HEK293 (cell line): ENCODE data around the gene ARGLU1.

Experiments
- CTCF ChIA-PET: fragments of 350-600 bp; formaldehyde crosslinking; extraction: SDS; loops from one replicate; lab custom pipeline; 2021; ENCODE audit warnings: antibody characterized with exemption; lab: Yijun Ruan, JAX
- POLR2A ChIA-PET: fragments of 300-600 bp; formaldehyde crosslinking; extraction: SDS; loops from one replicate; lab custom pipeline; 2020; ENCODE audit warnings: antibody characterized with exemption, inconsistent platforms; lab: Yijun Ruan, JAX
- H3K27ac ChIP-seq: fragments of 200-500 bp; sonication (Bioruptor generic); 2 replicates; pipeline ENCODE4 v1.5.1; 2014; ENCODE audit warnings: low read depth, low read length, control low read depth, inconsistent platforms; ENCODE audit errors: extremely low read depth
- H3K36me3 ChIP-seq, 2 experiments: fragments of 200-500 bp in 1 of 2; sonication (Bioruptor generic) in 1 of 2; 1 replicate in 1 of 2; 2 replicates in 1 of 2; pipeline ENCODE4 v1.5.1; 2014 to 2017; ENCODE audit warnings: inconsistent platforms in 2 of 2, low read length in 2 of 2; ENCODE audit not compliant: control insufficient read depth in 2 of 2, insufficient read depth in 1 of 2
- H3K4me1 ChIP-seq: fragments of 200-500 bp; sonication (Bioruptor generic); 2 replicates; pipeline ENCODE4 v1.5.1; 2014; ENCODE audit warnings: mild to moderate bottlenecking, low read length, inconsistent platforms; ENCODE audit not compliant: control insufficient read depth, insufficient read depth
- H3K4me3 ChIP-seq: 2 replicates; pipeline ENCODE4 v1.5.1; 2011; ENCODE audit warnings: low read depth, mild to moderate bottlenecking, control low read depth, low read length, moderate library complexity
- H3K9me3 ChIP-seq: fragments of 200-500 bp; sonication (Bioruptor generic); 2 replicates; pipeline ENCODE4 v1.5.1; 2014; ENCODE audit warnings: low read depth, low read length, inconsistent platforms; ENCODE audit not compliant: control insufficient read depth, insufficient read depth
- FEZF1 ChIP-seq: fragments of 450-650 bp; formaldehyde crosslinking; IDR thresholded peaks from 2 replicates; pipeline ENCODE4 v1.5.1; 2016; ENCODE audit warnings: missing biosample characterization, missing genetic modification characterization
- IKZF3 ChIP-seq: fragments of 450-650 bp; IDR thresholded peaks from 2 replicates; pipeline ENCODE4 v1.5.0; 2018; ENCODE audit warnings: missing biosample characterization, mild to moderate bottlenecking, missing genetic modification characterization, moderate library complexity
- KLF7 ChIP-seq: fragments of 450-650 bp; formaldehyde crosslinking; IDR thresholded peaks from 2 replicates; pipeline ENCODE4 v1.5.1; 2016; ENCODE audit warnings: missing biosample characterization, missing genetic modification characterization, borderline replicate concordance
- OSR2 ChIP-seq: fragments of 450-650 bp; formaldehyde crosslinking; IDR thresholded peaks from 2 replicates; pipeline ENCODE4 v1.5.1; 2016; ENCODE audit warnings: missing biosample characterization, missing genetic modification characterization
- PRDM1 ChIP-seq: fragments of 450-650 bp; formaldehyde crosslinking; IDR thresholded peaks from 2 replicates; pipeline ENCODE4; 2016; ENCODE audit warnings: missing biosample characterization, missing genetic modification characterization
- PRDM6 ChIP-seq: fragments of 450-650 bp; formaldehyde crosslinking; IDR thresholded peaks from 2 replicates; pipeline ENCODE4 v1.5.1; 2017; ENCODE audit warnings: missing biosample characterization, missing genetic modification characterization
- RBAK ChIP-seq: fragments of 450-650 bp; formaldehyde crosslinking; IDR thresholded peaks from 2 replicates; pipeline ENCODE4 v1.5.1; 2016; ENCODE audit warnings: missing biosample characterization, missing genetic modification characterization
- SETDB1 ChIP-seq: IDR thresholded peaks from one replicate; pipeline ENCODE4 v1.6.1; 2017; ENCODE audit warnings: mild to moderate bottlenecking, low read length, moderate library complexity, mixed read lengths; ENCODE audit not compliant: insufficient read length
- TCF7L2 ChIP-seq: IDR thresholded peaks from 2 replicates; pipeline ENCODE4 v1.6.1; 2011; ENCODE audit warnings: low read depth, mild to moderate bottlenecking, inconsistent platforms, low read length, moderate library complexity, borderline replicate concordance
- ZBTB44 ChIP-seq: fragments of 450-650 bp; IDR thresholded peaks from 2 replicates; pipeline ENCODE4 v1.5.1; 2018; ENCODE audit warnings: missing biosample characterization, mild to moderate bottlenecking, missing genetic modification characterization
- ZEB2 ChIP-seq: fragments of 450-650 bp; formaldehyde crosslinking; IDR thresholded peaks from 2 replicates; pipeline ENCODE4 v1.5.1; 2016; ENCODE audit warnings: missing biosample characterization, missing genetic modification characterization
- ZIC2 ChIP-seq: fragments of 450-650 bp; formaldehyde crosslinking; IDR thresholded peaks from 2 replicates; pipeline ENCODE4 v1.5.1; 2016; ENCODE audit warnings: missing biosample characterization, missing genetic modification characterization
- ZNF133 ChIP-seq: fragments of 450-650 bp; formaldehyde crosslinking; IDR thresholded peaks from 2 replicates; pipeline ENCODE4 v1.5.1; 2016; ENCODE audit warnings: missing biosample characterization, missing genetic modification characterization
- ZNF341 ChIP-seq: fragments of 450-650 bp; formaldehyde crosslinking; IDR thresholded peaks from 2 replicates; pipeline ENCODE4; 2016; ENCODE audit warnings: low read depth, missing biosample characterization, missing genetic modification characterization
- ZNF843 ChIP-seq: fragments of 450-650 bp; formaldehyde crosslinking; IDR thresholded peaks from 2 replicates; pipeline ENCODE4 v1.5.1; 2016; ENCODE audit warnings: missing biosample characterization, missing genetic modification characterization
- ZSCAN30 ChIP-seq: fragments of 450-650 bp; IDR thresholded peaks from 2 replicates; pipeline ENCODE4 v1.5.1; 2018; ENCODE audit warnings: missing biosample characterization, mild to moderate bottlenecking, missing genetic modification characterization, moderate library complexity
- ZXDB ChIP-seq: fragments of 450-650 bp; formaldehyde crosslinking; IDR thresholded peaks from 2 replicates; pipeline ENCODE4 v1.5.1; 2016; ENCODE audit warnings: missing biosample characterization, missing genetic modification characterization

ARGLU1 gene

GRCh38 chr13:106528718-106529414 lies 39.1 kb downstream of the ARGLU1 start:
- no peaks in the 10 kb centered on the region for H3K9me3 ChIP-seq
- ChIA-PET POLR2A (interaction anchor here (0.7 kb wide), 1 partner anchor 1221 kb away, joined by 3 read pairs; no protein-coding TSS in a partner anchor), CTCF (no interaction called here)
- peak overlapping the region; percentile 71 for H3K27ac ChIP-seq
- TF ChIP-seq IKZF3 (tag by site-specific recombination), result peak; percentile 28; the same call in 1 of the 2 replicates
- TF ChIP-seq TCF7L2, result peak; percentile 55; the same call in 1 of the 2 replicates
- 0 out of 2 replicates have a peak, but pooled peaks have one; percentile 11 for TF ChIP-seq ZNF843
- TF ChIP-seq RBAK (tag by site-specific recombination), result no peak
- no peak for TF ChIP-seq ZXDB (tag by site-specific recombination)
- no peak for TF ChIP-seq KLF7 (tag by site-specific recombination)
- TF ChIP-seq ZIC2 (tag by site-specific recombination), result peak; percentile 29; the same call in 1 of the 2 replicates
- no peak for TF ChIP-seq ZNF133 (tag by site-specific recombination)
- TF ChIP-seq OSR2 (tag by site-specific recombination), result peak; percentile 19; the same call in 1 of the 2 replicates
- TF ChIP-seq PRDM1, result peak; percentile 60
- peak; percentile 59 for TF ChIP-seq ZNF341 (tag by site-specific recombination)
- peak; percentile 96 for TF ChIP-seq PRDM6 (tag by site-specific recombination)
- no peak for TF ChIP-seq ZEB2 (tag by site-specific recombination)
- peaks cover 0 to 13% of the 10 kb centered on the region in 2 experiments; a peak in 1 of 3 replicates for H3K36me3 ChIP-seq
- no peak overlapping the region for H3K4me3 ChIP-seq
- H3K4me1 ChIP-seq, result peaks cover 32% of the 10 kb centered on the region

DNA sequence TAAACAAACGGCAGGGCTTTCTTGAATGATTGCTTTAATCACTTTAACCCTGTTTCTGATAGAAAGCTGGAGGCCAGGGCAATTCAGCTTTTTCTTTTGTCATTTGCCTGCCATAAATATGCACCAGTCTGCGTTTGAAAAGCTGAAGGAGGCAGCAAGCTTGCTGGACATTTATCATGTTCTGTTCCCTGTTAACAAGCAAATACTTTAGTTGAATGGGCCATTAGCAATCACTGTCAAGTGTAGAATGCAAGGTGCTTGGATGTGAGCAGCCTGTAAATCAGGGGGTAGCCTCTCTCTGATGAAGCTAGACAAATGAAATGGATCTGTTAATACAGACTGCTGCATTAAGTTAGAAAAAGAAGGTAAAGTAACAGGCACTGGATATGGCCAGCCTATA lies 40.1 kb downstream of the ARGLU1 start:
- H3K4me3 ChIP-seq, result no peak overlapping the region
- TF ChIP-seq IKZF3 (tag by site-specific recombination), result 0 out of 2 replicates have a peak, but pooled peaks have one; percentile 35
- 0 out of 2 replicates have a peak, but pooled peaks have one; percentile 8 for TF ChIP-seq ZBTB44 (tag by site-specific recombination)
- no peak for TF ChIP-seq SETDB1
- TF ChIP-seq PRDM6 (tag by site-specific recombination), result peak; percentile 47; the same call in 1 of the 2 replicates
- peak; percentile 75 for TF ChIP-seq FEZF1 (tag by site-specific recombination)
- 0 out of 2 replicates have a peak, but pooled peaks have one; percentile 32 for TF ChIP-seq ZSCAN30
- no peaks in the 10 kb centered on the region for H3K9me3 ChIP-seq
- peaks cover 36% of the 10 kb centered on the region for H3K4me1 ChIP-seq
- H3K27ac ChIP-seq, result no peak overlapping the region
- peaks cover 0 to 8% of the 10 kb centered on the region in 2 experiments; a peak in 1 of 3 replicates for H3K36me3 ChIP-seq
- ChIA-PET CTCF (no interaction called here), POLR2A (interaction anchor here (0.8 kb wide), 1 partner anchor 148 kb away, joined by 3 read pairs; no protein-coding TSS in a partner anchor)
